ENCODE results near the gene ATP12A. TPM values are rescaled to one million over a fixed set of nuclear protein-coding genes. Genes with fewer than 3 reads are reported as not detected.

ATP12A gene
- total RNA-seq, 6 experiments from 2014 or later: not detected

GRCh38 chr13:24678151-24678550 lies 2.1 kb upstream of the ATP12A start:
- H3K27ac Mint-ChIP-seq: no peak overlapping the region
- TF ChIP-seq, protein P1, sequence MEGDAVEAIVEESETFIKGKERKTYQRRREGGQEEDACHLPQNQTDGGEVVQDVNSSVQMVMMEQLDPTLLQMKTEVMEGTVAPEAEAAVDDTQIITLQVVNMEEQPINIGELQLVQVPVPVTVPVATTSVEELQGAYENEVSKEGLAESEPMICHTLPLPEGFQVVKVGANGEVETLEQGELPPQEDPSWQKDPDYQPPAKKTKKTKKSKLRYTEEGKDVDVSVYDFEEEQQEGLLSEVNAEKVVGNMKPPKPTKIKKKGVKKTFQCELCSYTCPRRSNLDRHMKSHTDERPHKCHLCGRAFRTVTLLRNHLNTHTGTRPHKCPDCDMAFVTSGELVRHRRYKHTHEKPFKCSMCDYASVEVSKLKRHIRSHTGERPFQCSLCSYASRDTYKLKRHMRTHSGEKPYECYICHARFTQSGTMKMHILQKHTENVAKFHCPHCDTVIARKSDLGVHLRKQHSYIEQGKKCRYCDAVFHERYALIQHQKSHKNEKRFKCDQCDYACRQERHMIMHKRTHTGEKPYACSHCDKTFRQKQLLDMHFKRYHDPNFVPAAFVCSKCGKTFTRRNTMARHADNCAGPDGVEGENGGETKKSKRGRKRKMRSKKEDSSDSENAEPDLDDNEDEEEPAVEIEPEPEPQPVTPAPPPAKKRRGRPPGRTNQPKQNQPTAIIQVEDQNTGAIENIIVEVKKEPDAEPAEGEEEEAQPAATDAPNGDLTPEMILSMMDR (IDR thresholded peaks at IDR 0.05): no peak
- no peaks in the 10 kb centered on the region for H3K36me3 Mint-ChIP-seq (ENCODE audit: low read depth)
- peaks cover 40% of the 10 kb centered on the region for H3K27me3 Mint-ChIP-seq (ENCODE audit: insufficient read depth)
- no peak overlapping the region for H3K4me3 Mint-ChIP-seq
- no peaks in the 10 kb centered on the region for H3K9me3 Mint-ChIP-seq
- no peaks in the 10 kb centered on the region for H3K4me1 Mint-ChIP-seq (ENCODE audit: low read depth)
- DNase-seq: no peak

DNA sequence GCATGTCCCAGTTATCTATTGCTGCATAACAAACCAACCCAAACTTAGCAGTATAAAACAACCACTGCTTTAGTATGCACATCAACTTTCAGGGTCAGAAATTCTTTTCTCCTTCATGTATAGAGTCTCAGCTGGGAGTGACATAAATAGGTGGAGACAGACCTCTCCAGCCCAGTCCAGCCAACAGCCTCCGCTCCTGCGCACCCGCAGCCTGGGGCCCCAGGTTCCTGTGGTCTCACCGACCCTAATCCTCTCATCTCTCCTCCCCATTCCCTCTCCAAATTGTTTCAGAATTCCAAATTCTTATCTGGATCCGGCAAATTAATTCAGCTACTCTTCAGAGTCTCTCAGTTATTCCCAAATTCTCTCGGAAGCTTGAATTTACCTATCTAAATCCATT lies 522 bp upstream of the ATP12A start:
- DNase-seq: no peak
- TF ChIP-seq, protein P1 (IDR thresholded peaks at IDR 0.05): no peak
- H3K27me3 Mint-ChIP-seq (ENCODE audit: insufficient read depth): peaks cover 38% of the 10 kb centered on the region
- H3K36me3 Mint-ChIP-seq (ENCODE audit: low read depth): no peaks in the 10 kb centered on the region
- H3K4me1 Mint-ChIP-seq (ENCODE audit: low read depth): no peaks in the 10 kb centered on the region
- H3K27ac Mint-ChIP-seq: no peak overlapping the region
- no peaks in the 10 kb centered on the region for H3K9me3 Mint-ChIP-seq
- H3K4me3 Mint-ChIP-seq: no peak overlapping the region

GRCh38 chr13:24680921-24681604 lies 855 bp downstream of the ATP12A start:
- Mint-ChIP-seq H3K36me3 (ENCODE audit: low read depth) (no peaks in the 10 kb centered on the region), H3K4me1 (ENCODE audit: low read depth) (no peaks in the 10 kb centered on the region), H3K9me3 (no peaks in the 10 kb centered on the region), H3K27ac (no peak overlapping the region), H3K27me3 (ENCODE audit: insufficient read depth) (peaks cover 43% of the 10 kb centered on the region), H3K4me3 (no peak overlapping the region)
- TF ChIP-seq, protein P1 (IDR thresholded peaks at IDR 0.05): no peak
- DNase-seq: no peak

DNA sequence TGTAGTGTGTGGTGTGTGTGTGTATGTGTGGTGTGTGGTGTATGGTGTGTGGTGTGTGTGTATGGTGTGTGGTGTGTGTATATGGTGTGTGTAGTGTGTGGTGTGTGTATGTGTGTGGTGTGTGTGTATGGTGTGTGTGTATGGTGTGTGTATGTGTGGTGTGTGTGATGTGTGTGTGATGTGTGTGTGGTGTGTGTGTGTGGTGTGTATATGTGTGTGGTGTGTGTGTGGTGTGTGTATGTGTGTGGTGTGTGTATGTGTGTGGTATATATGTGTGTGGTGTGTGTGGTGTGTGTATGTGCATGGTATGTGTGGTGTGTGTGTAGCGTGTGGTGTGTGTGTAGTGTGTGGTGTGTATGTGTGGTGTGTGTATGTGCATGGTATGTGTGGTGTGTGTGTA lies 1.7 kb downstream of the ATP12A start:
- Mint-ChIP-seq H3K9me3 (no peaks in the 10 kb centered on the region), H3K36me3 (ENCODE audit: low read depth) (no peaks in the 10 kb centered on the region), H3K27ac (no peak overlapping the region), H3K4me1 (ENCODE audit: low read depth) (no peaks in the 10 kb centered on the region), H3K27me3 (ENCODE audit: insufficient read depth) (peaks cover 38% of the 10 kb centered on the region), H3K4me3 (no peak overlapping the region)
- DNase-seq: no peak
- TF ChIP-seq, protein P1 (IDR thresholded peaks at IDR 0.05): no peak

GRCh38 chr13:24682353-24682752 lies 2.1 kb downstream of the ATP12A start:
- no peak overlapping the region for H3K4me3 Mint-ChIP-seq
- H3K9me3 Mint-ChIP-seq: no peaks in the 10 kb centered on the region
- H3K4me1 Mint-ChIP-seq (ENCODE audit: low read depth): no peaks in the 10 kb centered on the region
- peaks cover 34% of the 10 kb centered on the region for H3K27me3 Mint-ChIP-seq (ENCODE audit: insufficient read depth)
- TF ChIP-seq, protein P1 (IDR thresholded peaks at IDR 0.05): no peak
- H3K27ac Mint-ChIP-seq: no peak overlapping the region
- no peaks in the 10 kb centered on the region for H3K36me3 Mint-ChIP-seq (ENCODE audit: low read depth)
- DNase-seq: no peak
